DND-41 (cell line): ENCODE results near the gene AKAP6.

ENCODE experiments used
- ATAC-seq: fragments of 200-7000 bp; cut with Tn5 transposase; 3 replicates; pipeline ENCODE4 v1.9.1; 2021; ENCODE audit warnings: low read depth; ENCODE audit not compliant: insufficient read depth
- DNase-seq: peaks from one replicate; pipeline ENCODE4 v3.0.0-alpha.2; 2020
- H2AFZ ChIP-seq: 2 replicates; pipeline ENCODE4 v1.6.0; 2012; ENCODE audit warnings: low read depth, low read length
- H3K27ac ChIP-seq: 2 replicates; pipeline ENCODE4 v1.5.1; 2012; ENCODE audit warnings: low read length, inconsistent platforms
- H3K27me3 ChIP-seq: fragments of 200-600 bp; sonication (generic); 2 replicates; pipeline ENCODE4 v1.6.0; 2012; ENCODE audit warnings: low read length, mild to moderate bottlenecking, inconsistent platforms; ENCODE audit not compliant: insufficient read depth, poor library complexity
- H3K36me3 ChIP-seq: 2 replicates; pipeline ENCODE4 v1.5.1; 2012; ENCODE audit warnings: low read length, inconsistent platforms; ENCODE audit not compliant: insufficient read depth
- H3K4me1 ChIP-seq: 2 replicates; pipeline ENCODE4 v1.5.1; 2012; ENCODE audit warnings: mild to moderate bottlenecking, low read length; ENCODE audit not compliant: insufficient read depth
- H3K4me2 ChIP-seq: 2 replicates; pipeline ENCODE4 v1.6.0; 2012; ENCODE audit warnings: mild to moderate bottlenecking, moderate library complexity, low read length, inconsistent platforms; ENCODE audit not compliant: insufficient read depth
- H3K4me3 ChIP-seq, 2 experiments: fragments of 200-600 bp in 1 of 2; shearing (Covaris generic) in 1 of 2; 2 replicates each; pipeline ENCODE4 v1.5.1; 2012 to 2016; ENCODE audit warnings: inconsistent platforms in 2 of 2, low read length in 2 of 2, mild to moderate bottlenecking in 2 of 2, low read depth in 1 of 2, moderate library complexity in 1 of 2
- H3K79me2 ChIP-seq: 2 replicates; pipeline ENCODE4 v1.6.0; 2012; ENCODE audit warnings: low read length, inconsistent platforms; ENCODE audit not compliant: insufficient read depth
- H3K9ac ChIP-seq: 2 replicates; pipeline ENCODE4 v1.6.0; 2012; ENCODE audit warnings: low read depth, mild to moderate bottlenecking, inconsistent platforms, low read length, moderate library complexity
- H3K9me3 ChIP-seq: 2 replicates; pipeline ENCODE4 v1.5.1; 2012; ENCODE audit warnings: low read length, moderate library complexity, mild to moderate bottlenecking, inconsistent platforms; ENCODE audit not compliant: insufficient read depth, severe bottlenecking
- H4K20me1 ChIP-seq: 2 replicates; pipeline ENCODE4 v1.6.0; 2012; ENCODE audit warnings: low read length; ENCODE audit not compliant: insufficient read depth
- EZH2 ChIP-seq: IDR thresholded peaks from 3 replicates; pipeline ENCODE4 v1.6.1; 2012; ENCODE audit warnings: borderline replicate concordance, low read depth, mild to moderate bottlenecking, moderate library complexity, low read length, inconsistent platforms; ENCODE audit not compliant: severe bottlenecking
- TF ChIP-seq, protein P1 (sequence below): IDR thresholded peaks from 2 replicates; pipeline ENCODE4 v1.5.1; 2012; ENCODE audit warnings: borderline replicate concordance, low read length, moderate library complexity, mild to moderate bottlenecking; ENCODE audit not compliant: poor library complexity, severe bottlenecking; ENCODE audit errors: extremely low read depth

AKAP6 gene

DNA sequence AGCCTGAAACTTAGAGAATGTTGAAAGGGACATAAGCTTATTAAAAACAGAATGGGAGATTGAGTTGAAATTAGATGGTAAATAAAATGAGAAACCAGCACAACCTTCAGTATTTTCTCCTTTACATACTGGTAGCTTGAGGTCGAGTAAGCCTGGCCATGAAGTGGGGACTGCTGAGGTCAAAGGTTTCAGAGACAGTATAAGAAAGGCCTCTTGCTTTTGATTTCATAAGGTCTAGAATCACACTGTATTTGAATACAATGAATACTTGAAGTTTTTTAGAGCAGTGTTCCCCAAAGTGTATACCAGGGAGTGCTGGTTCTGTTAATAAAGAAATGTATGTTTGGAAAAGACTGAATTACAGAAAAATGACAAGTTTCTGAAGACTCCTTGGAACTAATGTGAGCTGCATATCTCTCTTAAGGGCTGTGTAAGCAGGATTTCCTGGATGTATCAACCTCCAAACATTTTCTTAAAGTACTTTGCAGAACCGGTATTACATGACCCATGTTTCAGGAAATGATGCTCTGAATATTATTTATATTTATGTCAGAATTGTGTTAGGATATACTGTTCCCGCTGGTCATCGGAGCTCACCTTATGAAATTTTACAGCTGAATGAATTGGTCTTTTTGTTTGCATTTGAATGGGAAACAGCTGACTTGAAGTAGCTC is 85.0 kb downstream of the AKAP6 start:
- H4K20me1 ChIP-seq, result no peaks in the 10 kb centered on the region
- no peaks in the 10 kb centered on the region for H3K4me1 ChIP-seq
- no peaks in the 10 kb centered on the region for H3K79me2 ChIP-seq
- no peak overlapping the region for H3K9ac ChIP-seq
- H3K4me3 ChIP-seq, result no peak overlapping the region
- no peak overlapping the region for H3K4me2 ChIP-seq
- no peak overlapping the region for H2AFZ ChIP-seq
- H3K36me3 ChIP-seq, result no peaks in the 10 kb centered on the region
- no peak for ATAC-seq
- H3K9me3 ChIP-seq, result no peaks in the 10 kb centered on the region
- no peaks in the 10 kb centered on the region for H3K27me3 ChIP-seq
- no peak for DNase-seq
- H3K27ac ChIP-seq, result no peak overlapping the region
- no peak for TF ChIP-seq EZH2
- TF ChIP-seq, protein P1, sequence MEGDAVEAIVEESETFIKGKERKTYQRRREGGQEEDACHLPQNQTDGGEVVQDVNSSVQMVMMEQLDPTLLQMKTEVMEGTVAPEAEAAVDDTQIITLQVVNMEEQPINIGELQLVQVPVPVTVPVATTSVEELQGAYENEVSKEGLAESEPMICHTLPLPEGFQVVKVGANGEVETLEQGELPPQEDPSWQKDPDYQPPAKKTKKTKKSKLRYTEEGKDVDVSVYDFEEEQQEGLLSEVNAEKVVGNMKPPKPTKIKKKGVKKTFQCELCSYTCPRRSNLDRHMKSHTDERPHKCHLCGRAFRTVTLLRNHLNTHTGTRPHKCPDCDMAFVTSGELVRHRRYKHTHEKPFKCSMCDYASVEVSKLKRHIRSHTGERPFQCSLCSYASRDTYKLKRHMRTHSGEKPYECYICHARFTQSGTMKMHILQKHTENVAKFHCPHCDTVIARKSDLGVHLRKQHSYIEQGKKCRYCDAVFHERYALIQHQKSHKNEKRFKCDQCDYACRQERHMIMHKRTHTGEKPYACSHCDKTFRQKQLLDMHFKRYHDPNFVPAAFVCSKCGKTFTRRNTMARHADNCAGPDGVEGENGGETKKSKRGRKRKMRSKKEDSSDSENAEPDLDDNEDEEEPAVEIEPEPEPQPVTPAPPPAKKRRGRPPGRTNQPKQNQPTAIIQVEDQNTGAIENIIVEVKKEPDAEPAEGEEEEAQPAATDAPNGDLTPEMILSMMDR, result no peak

DNA sequence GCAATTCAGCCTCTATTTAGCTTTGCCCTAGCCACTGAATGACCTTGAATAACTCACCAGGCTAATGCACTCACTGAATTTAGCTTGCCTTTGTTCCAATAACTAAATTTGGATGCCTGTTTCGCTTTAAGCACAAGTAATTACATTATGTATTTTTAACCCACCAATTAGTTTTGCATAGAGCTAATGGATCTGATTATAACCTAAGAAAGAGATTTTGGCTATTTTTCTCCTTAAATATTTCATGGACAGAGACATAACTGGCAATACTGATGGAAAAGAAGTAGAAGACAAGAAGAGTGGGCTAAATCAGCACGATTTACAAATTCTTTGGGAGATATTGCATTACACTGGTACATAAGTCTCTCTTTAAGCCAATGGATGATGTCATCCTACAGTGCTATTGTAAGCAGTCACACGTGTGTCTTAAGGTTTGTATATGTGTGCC is 85.7 kb downstream of the AKAP6 start:
- Histone ChIP-seq H2AFZ (no peak overlapping the region), H3K27ac (no peak overlapping the region), H3K79me2 (no peaks in the 10 kb centered on the region), H4K20me1 (no peaks in the 10 kb centered on the region), H3K4me3 (no peak overlapping the region), H3K9ac (no peak overlapping the region), H3K4me2 (no peak overlapping the region), H3K9me3 (no peaks in the 10 kb centered on the region), H3K27me3 (no peaks in the 10 kb centered on the region), H3K36me3 (no peaks in the 10 kb centered on the region), H3K4me1 (no peaks in the 10 kb centered on the region)
- no peak for ATAC-seq
- no peak for DNase-seq
- TF ChIP-seq EZH2, result no peak
- TF ChIP-seq, protein P1, result no peak

DNA sequence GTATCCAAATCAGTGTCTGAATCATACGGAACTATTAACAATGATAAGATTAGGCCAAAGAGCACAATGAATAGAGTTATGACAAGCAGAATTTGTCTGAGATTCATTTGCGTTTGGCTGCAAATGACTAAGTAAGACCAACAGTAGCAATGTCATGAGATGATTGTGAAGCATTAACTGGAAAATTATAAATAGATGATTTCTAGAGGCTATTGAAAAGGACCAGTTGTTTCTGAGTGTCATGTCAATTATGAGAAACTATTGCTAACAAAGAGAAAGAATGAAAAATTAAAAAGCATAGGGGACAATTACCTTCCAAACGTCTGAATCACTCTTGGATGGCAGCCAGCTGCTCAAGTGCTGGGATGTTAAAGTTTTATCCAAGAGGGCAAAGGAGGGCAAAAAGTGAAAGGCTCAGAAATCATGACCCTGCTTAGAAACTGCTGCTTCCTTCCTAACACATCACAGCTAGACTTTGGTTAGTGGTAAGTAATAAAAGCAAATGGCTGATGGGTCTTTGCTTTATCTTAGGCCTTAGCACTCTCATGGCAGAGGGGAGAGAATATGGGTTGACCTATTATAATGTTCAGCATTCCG is 89.0 kb downstream of the AKAP6 start:
- ATAC-seq (no peak), DNase-seq (no peak)
- H3K4me1 ChIP-seq, result no peaks in the 10 kb centered on the region
- no peaks in the 10 kb centered on the region for H4K20me1 ChIP-seq
- no peaks in the 10 kb centered on the region for H3K36me3 ChIP-seq
- no peak for TF ChIP-seq EZH2
- TF ChIP-seq, protein P1, result no peak
- H3K27me3 ChIP-seq, result no peaks in the 10 kb centered on the region
- no peak overlapping the region for H3K9ac ChIP-seq
- H3K9me3 ChIP-seq, result no peaks in the 10 kb centered on the region
- no peak overlapping the region for H3K4me3 ChIP-seq
- H3K27ac ChIP-seq, result no peak overlapping the region
- H3K79me2 ChIP-seq, result no peaks in the 10 kb centered on the region
- H3K4me2 ChIP-seq, result no peak overlapping the region
- H2AFZ ChIP-seq, result no peak overlapping the region
